PC-9 (cell line): ENCODE data around the gene TEX10. TPM values are rescaled to one million over a fixed set of nuclear protein-coding genes. Genes with fewer than 3 reads are reported as not detected.

Experiments
- BruUV-seq: library from RNA; stranded (reverse); fragments of 400-500 nt; replicated peaks from 2 replicates; lab custom pipeline; 2021; lab: Mats Ljungman, UMichigan
- CTCF ChIA-PET: fragments of 300-600 bp; sonication (Branson Sonifier 250); formaldehyde crosslinking; loops from one replicate; lab custom pipeline; 2022; ENCODE audit warnings: antibody characterized with exemption; lab: Charles Lee
- POLR2A ChIA-PET: fragments of 300-600 bp; sonication (Branson Sonifier 250); formaldehyde crosslinking; loops from one replicate; lab custom pipeline; 2022; ENCODE audit warnings: antibody characterized with exemption; ENCODE audit not compliant: unreplicated experiment; lab: Charles Lee
- DNase-seq, 2 experiments: peaks; one replicate each; pipeline versions ENCODE4 v3.0.0 to v3.0.0-alpha.2; 2015 to 2022; ENCODE audit warnings: mixed read lengths in 1 of 2
- H2AFZ ChIP-seq: fragments of 200-600 bp; sonication (generic); 2 replicates; pipeline ENCODE4 v1.8.1; 2017; ENCODE audit warnings: antibody characterized with exemption
- H3F3A ChIP-seq: fragments of 200-600 bp; sonication (generic); 2 replicates; pipeline ENCODE4 v1.8.1; 2017; ENCODE audit warnings: antibody characterized with exemption, mild to moderate bottlenecking, low read depth; ENCODE audit not compliant: insufficient read depth
- H3K27ac ChIP-seq: fragments of 200-600 bp; sonication (generic); 2 replicates; pipeline ENCODE4 v1.6.1; 2016; ENCODE audit warnings: mixed run types
- H3K27me3 ChIP-seq: fragments of 200-600 bp; sonication (generic); 2 replicates; pipeline ENCODE4 v1.6.1; 2016; ENCODE audit warnings: low read depth, mixed run types; ENCODE audit not compliant: insufficient read depth
- H3K36me3 ChIP-seq: fragments of 200-600 bp; sonication (generic); 2 replicates; pipeline ENCODE4 v1.6.1; 2016; ENCODE audit warnings: low read depth, mixed run types
- H3K4me1 ChIP-seq: fragments of 200-600 bp; sonication (generic); replicated peaks from 2 replicates; pipeline ENCODE4 v1.6.1; 2016; ENCODE audit warnings: mixed run types; ENCODE audit not compliant: insufficient read depth
- H3K4me2 ChIP-seq: fragments of 200-600 bp; sonication (generic); 2 replicates; pipeline ENCODE4 v1.6.1; 2017; ENCODE audit warnings: mixed run types
- H3K4me3 ChIP-seq: fragments of 200-600 bp; sonication (generic); 2 replicates; pipeline ENCODE4 v1.6.1; 2016; ENCODE audit warnings: mixed run types
- H3K79me2 ChIP-seq: fragments of 200-600 bp; sonication (generic); 2 replicates; pipeline ENCODE4 v1.6.1; 2017; ENCODE audit warnings: low read depth, mixed run types
- H3K9me2 ChIP-seq: fragments of 200-600 bp; sonication (generic); 2 replicates; pipeline ENCODE4 v1.8.1; 2017; ENCODE audit warnings: mild to moderate bottlenecking; ENCODE audit not compliant: insufficient read depth
- H3K9me3 ChIP-seq: fragments of 200-600 bp; sonication (generic); 2 replicates; pipeline ENCODE4 v1.8.1; 2016; ENCODE audit warnings: low read depth; ENCODE audit not compliant: insufficient read depth
- H4K20me1 ChIP-seq: fragments of 200-600 bp; sonication (generic); 2 replicates; pipeline ENCODE4 v1.8.1; 2017; ENCODE audit not compliant: insufficient read depth
- EZH2 ChIP-seq: fragments of 200-600 bp; sonication (generic); IDR thresholded peaks from 2 replicates; pipeline ENCODE4 v1.8.0; 2017; ENCODE audit warnings: antibody characterized with exemption, low read depth
- intact Hi-C: fragments of 100-400 bp; cut with micrococcal nuclease; formaldehyde crosslinking; loops from one replicate; pipeline ENCODE4 v1.10.0; 2022; ENCODE audit not compliant: unreplicated experiment
- total RNA-seq: library from RNA; stranded (reverse); gene quantifications from 2 replicates; pipeline ENCODE4 v1.2.3, GENCODE V29; 2021
- TF ChIP-seq, protein P1 (sequence below): fragments of 200-600 bp; sonication (generic); conservative IDR thresholded peaks from 2 replicates; pipeline ENCODE4 v1.6.1; 2017; ENCODE audit warnings: mixed run types, antibody characterized with exemption, mild to moderate bottlenecking, moderate library complexity

Gene TEX10
- total RNA-seq, 1 experiment from 2014 or later = 29.0 TPM

DNA sequence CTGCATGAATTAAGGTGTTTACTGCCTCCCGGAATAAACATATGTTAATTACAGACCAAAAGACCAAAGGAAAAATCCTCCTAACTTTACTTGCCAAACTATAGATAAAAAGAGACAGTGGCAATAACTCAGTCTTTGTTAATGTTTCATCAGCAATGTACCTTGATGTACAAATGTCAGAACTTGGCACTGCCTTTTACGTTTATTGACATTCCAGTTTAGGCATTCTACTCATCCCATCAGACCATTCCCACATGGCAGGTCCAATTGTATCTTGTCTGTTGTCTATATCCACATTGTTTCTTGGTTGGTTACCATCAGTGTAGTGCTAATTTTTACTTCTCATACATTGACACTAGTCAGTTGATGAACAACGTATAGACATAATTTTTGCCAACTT lies 85.5 kb downstream of the TEX10 start:
- Histone ChIP-seq H3K4me1 (no peaks in the 10 kb centered on the region), H3K4me3 (no peak overlapping the region), H3K36me3 (0 out of 2 replicates have a peak, but pooled peaks cover 9% of the 10 kb centered on the region), H2AFZ (no peak overlapping the region), H3F3A (no peaks in the 10 kb centered on the region), H3K27me3 (no peaks in the 10 kb centered on the region), H3K9me3 (no peaks in the 10 kb centered on the region), H3K27ac (no peak overlapping the region), H4K20me1 (no peaks in the 10 kb centered on the region), H3K79me2 (no peaks in the 10 kb centered on the region), H3K4me2 (no peak overlapping the region), H3K9me2 (no peaks in the 10 kb centered on the region)
- ChIA-PET POLR2A (no interaction called here), CTCF (no interaction called here)
- intact Hi-C loops = no loop called here
- BruUV-seq = no TSS peak
- TF ChIP-seq, protein P1, sequence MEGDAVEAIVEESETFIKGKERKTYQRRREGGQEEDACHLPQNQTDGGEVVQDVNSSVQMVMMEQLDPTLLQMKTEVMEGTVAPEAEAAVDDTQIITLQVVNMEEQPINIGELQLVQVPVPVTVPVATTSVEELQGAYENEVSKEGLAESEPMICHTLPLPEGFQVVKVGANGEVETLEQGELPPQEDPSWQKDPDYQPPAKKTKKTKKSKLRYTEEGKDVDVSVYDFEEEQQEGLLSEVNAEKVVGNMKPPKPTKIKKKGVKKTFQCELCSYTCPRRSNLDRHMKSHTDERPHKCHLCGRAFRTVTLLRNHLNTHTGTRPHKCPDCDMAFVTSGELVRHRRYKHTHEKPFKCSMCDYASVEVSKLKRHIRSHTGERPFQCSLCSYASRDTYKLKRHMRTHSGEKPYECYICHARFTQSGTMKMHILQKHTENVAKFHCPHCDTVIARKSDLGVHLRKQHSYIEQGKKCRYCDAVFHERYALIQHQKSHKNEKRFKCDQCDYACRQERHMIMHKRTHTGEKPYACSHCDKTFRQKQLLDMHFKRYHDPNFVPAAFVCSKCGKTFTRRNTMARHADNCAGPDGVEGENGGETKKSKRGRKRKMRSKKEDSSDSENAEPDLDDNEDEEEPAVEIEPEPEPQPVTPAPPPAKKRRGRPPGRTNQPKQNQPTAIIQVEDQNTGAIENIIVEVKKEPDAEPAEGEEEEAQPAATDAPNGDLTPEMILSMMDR = no peak
- no peak for TF ChIP-seq EZH2
- DNase-seq = no peak

Other genes with a start within 250 kb of the TEX10 start
- 40.0 and 53.2 TPM in 2 replicates for gene MSANTD3, start 74.2 kb upstream of the TEX10 start, total RNA-seq
- 1.1 and 1.7 TPM in 2 replicates for gene TMEFF1, start 120.2 kb upstream of the TEX10 start, total RNA-seq
- 0.83 and 1.3 TPM in 2 replicates for gene CAVIN4, start 225.1 kb upstream of the TEX10 start, total RNA-seq